ENCODE measurements around the gene C10orf62.

DNA sequence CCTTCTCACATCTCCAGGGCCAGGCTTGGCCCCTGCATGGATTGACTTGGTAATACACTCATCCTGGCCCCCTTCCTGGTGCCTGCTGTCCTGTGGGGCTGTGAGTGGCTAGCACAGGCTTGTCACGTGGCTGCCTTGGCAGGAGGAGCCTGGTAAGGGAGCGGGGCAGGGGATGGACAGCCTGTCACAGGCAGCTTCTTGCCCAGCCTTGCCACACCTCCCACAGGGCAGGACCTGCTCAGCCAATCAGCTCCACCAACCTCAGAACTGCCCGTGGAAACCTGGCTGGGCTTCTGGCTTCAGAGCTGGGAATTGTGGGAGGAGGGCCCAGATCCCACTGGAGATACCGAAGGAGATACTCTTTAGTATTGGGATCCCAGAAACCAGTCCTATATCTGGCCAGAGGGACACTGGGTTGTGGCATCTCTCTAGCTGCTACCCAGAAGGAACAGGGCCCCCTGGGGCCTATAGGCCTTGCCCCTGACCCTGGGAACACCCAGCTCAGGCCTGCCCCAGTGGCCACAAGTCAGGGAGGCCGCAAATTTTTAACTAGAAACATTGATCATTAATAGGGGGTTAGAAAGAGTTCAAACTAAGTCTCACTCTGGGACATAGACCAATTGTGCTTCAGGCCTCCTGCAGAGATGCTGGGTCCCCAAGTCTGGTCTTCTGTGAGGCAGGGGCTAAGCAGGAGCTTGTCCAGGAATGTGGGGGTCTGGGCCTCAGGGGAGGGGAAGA lies 5.3 kb upstream of the C10orf62 start, which contains the start of gene HOGA1:
- TF ChIP-seq, protein P1, sequence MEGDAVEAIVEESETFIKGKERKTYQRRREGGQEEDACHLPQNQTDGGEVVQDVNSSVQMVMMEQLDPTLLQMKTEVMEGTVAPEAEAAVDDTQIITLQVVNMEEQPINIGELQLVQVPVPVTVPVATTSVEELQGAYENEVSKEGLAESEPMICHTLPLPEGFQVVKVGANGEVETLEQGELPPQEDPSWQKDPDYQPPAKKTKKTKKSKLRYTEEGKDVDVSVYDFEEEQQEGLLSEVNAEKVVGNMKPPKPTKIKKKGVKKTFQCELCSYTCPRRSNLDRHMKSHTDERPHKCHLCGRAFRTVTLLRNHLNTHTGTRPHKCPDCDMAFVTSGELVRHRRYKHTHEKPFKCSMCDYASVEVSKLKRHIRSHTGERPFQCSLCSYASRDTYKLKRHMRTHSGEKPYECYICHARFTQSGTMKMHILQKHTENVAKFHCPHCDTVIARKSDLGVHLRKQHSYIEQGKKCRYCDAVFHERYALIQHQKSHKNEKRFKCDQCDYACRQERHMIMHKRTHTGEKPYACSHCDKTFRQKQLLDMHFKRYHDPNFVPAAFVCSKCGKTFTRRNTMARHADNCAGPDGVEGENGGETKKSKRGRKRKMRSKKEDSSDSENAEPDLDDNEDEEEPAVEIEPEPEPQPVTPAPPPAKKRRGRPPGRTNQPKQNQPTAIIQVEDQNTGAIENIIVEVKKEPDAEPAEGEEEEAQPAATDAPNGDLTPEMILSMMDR (conservative IDR thresholded peaks at IDR 0.05 in 1 of 2, IDR thresholded peaks at IDR 0.05 in 1 of 2; ENCODE audit: extremely low read depth in 1 of 2, insufficient read depth in 1 of 2, low read depth in 1 of 2, low read length in 2 of 2): no peak
- TF ChIP-seq EZH2 (IDR thresholded peaks at IDR 0.05; ENCODE audit: borderline replicate concordance, low read length): no peak
